Left lung (tissue), 10 donors: Measurements from ENCODE around the gene WNT7B. TPM values are rescaled to one million over a fixed set of nuclear protein-coding genes. Genes with fewer than 3 reads are reported as not detected.

ENCODE experiments used
- ATAC-seq: fragments of 200-7000 bp; cut with Tn5 transposase; one replicate; pipeline ENCODE4 v1.9.1; 2020; ENCODE audit warnings: moderate library complexity
- DNase-seq, 4 donors: peaks; one replicate each; pipeline ENCODE4 v3.0.0-alpha.2; 2013 to 2020
- H3K27ac ChIP-seq, 2 donors: fragments of 200-600 bp; sonication (generic) in 1 of 2; one replicate each; pipeline versions ENCODE4 v1.5.0 to v1.8.0; 2020 to 2021
- H3K27me3 ChIP-seq, 2 donors: fragments of 200-600 bp; sonication (generic) in 1 of 2; one replicate each; pipeline versions ENCODE4 v1.5.0 to v1.8.0; 2020 to 2021
- H3K36me3 ChIP-seq, 2 donors: fragments of 200-600 bp; sonication (generic) in 1 of 2; one replicate each; pipeline versions ENCODE4 v1.5.0 to v1.8.0; 2020 to 2021
- H3K4me1 ChIP-seq, 2 donors: fragments of 200-600 bp; one replicate each; pipeline ENCODE4 v1.8.0; 2021
- H3K4me3 ChIP-seq, 2 donors: fragments of 200-600 bp; sonication (generic) in 1 of 2; one replicate each; pipeline versions ENCODE4 v1.5.0 to v1.8.0; 2020 to 2021; ENCODE audit warnings: mild to moderate bottlenecking in 1 of 2
- H3K9me3 ChIP-seq, 2 donors: fragments of 200-600 bp; sonication (generic) in 1 of 2; one replicate each; pipeline versions ENCODE4 v1.5.0 to v1.8.0; 2020 to 2021
- CTCF ChIP-seq, 2 donors: fragments of 200-600 bp; sonication (generic) in 1 of 2; IDR thresholded peaks; one replicate each; pipeline versions ENCODE4 v1.5.0 to v1.8.0; 2021; ENCODE audit warnings: antibody characterized with exemption in 2 of 2
- intact Hi-C, 2 donors: fragments of 100-400 bp; cut with DNase I; formaldehyde crosslinking; loops; one replicate each; pipeline versions ENCODE4 v1.11.2 to v1.14.2; 2022
- polyA plus RNA-seq, 6 donors: library from polyadenylated mRNA; unstranded; fragments of 120-200 nt; gene quantifications; one replicate each; pipeline ENCODE4 v1.2.1, GENCODE V29; 2013; ENCODE audit not compliant: insufficient read length in 6 of 6
- total RNA-seq, 2 donors: library from RNA; stranded (reverse); fragmentation: NEBNext Ultra II Directional; extraction: Animal tissue kit (Norgen Biotek cat#: 25700); gene quantifications; one replicate each; pipeline ENCODE4 v1.2.1, GENCODE V29; 2021
- donor health status: DM: no; HTN: yes; CAD: no.
- donor health status: DM: no; HTN: no; CAD: no.

Gene WNT7B
- total and polyA plus RNA-seq, 8 donors = 7.2 to 21.7 (median 14.9) TPM

- TF ChIP-seq CTCF (IDR thresholded peaks at IDR 0.05) = no peak
Measured at GRCh38 chr22:45980761-45981160, 3.8 kb upstream of the WNT7B start.

GRCh38 chr22:45980268-45980570 lies 3.3 kb upstream of the WNT7B start:
- no peak for DNase-seq
- H3K36me3 ChIP-seq = no peaks in the 10 kb centered on the region
- no peak overlapping the region for H3K27ac ChIP-seq
- peaks cover 0 to 3% of the 10 kb centered on the region in 2 donors for H3K9me3 ChIP-seq
- no peak for ATAC-seq
- H3K27me3 ChIP-seq = peaks cover 25 to 37% of the 10 kb centered on the region in 2 donors
- H3K4me3 ChIP-seq = no peak overlapping the region
- TF ChIP-seq CTCF (IDR thresholded peaks at IDR 0.05) = no peak
- intact Hi-C loops = no loop called here
- peaks cover 9 to 33% of the 10 kb centered on the region in 2 donors for H3K4me1 ChIP-seq

More at GRCh38 chr22:45980761-45981160, 3.8 kb upstream of the WNT7B start:
- ATAC-seq = no peak
- Histone ChIP-seq H3K27me3 (peaks cover 20 to 31% of the 10 kb centered on the region in 2 donors), H3K36me3 (no peaks in the 10 kb centered on the region), H3K4me3 (no peak overlapping the region), H3K4me1 (peaks cover 9 to 33% of the 10 kb centered on the region in 2 donors), H3K9me3 (peaks cover 0 to 3% of the 10 kb centered on the region in 2 donors), H3K27ac (no peak overlapping the region)
- intact Hi-C loops = no loop called here
- DNase-seq = no peak

GRCh38 chr22:45978275-45978713 lies 1.3 kb upstream of the WNT7B start:
- Histone ChIP-seq H3K27ac (no peak overlapping the region), H3K4me3 (peak overlapping the region; percentile 50 to 55), H3K27me3 (peaks cover 41 to 56% of the 10 kb centered on the region in 2 donors), H3K4me1 (peaks cover 9 to 40% of the 10 kb centered on the region in 2 donors), H3K36me3 (no peaks in the 10 kb centered on the region), H3K9me3 (no peaks in the 10 kb centered on the region)
- no peak for ATAC-seq
- no peak for TF ChIP-seq CTCF (IDR thresholded peaks at IDR 0.05)
- DNase-seq = no peak
- intact Hi-C loops = no loop called here

GRCh38 chr22:45977551-45978274 lies 751 bp upstream of the WNT7B start:
- Histone ChIP-seq H3K27ac (no peak overlapping the region), H3K9me3 (no peaks in the 10 kb centered on the region), H3K4me3 (no peak overlapping the region), H3K4me1 (peaks cover 9 to 40% of the 10 kb centered on the region in 2 donors), H3K36me3 (no peaks in the 10 kb centered on the region), H3K27me3 (peaks cover 47 to 62% of the 10 kb centered on the region in 2 donors)
- peak; percentile 9 for ATAC-seq
- TF ChIP-seq CTCF (IDR thresholded peaks at IDR 0.05) = no peak
- DNase-seq = peak in 1 of 4 donors; percentile 74
- intact Hi-C loops = no loop called here

GRCh38 chr22:45976254-45977002 lies 534 bp downstream of the WNT7B start:
- Histone ChIP-seq H3K4me3 (peak overlapping the region; percentile 33 to 40), H3K27me3 (peaks cover 59 to 74% of the 10 kb centered on the region in 2 donors), H3K9me3 (no peaks in the 10 kb centered on the region), H3K4me1 (peaks cover 12 to 51% of the 10 kb centered on the region in 2 donors), H3K27ac (peak overlapping the region in 1 of 2 donors; percentile 33), H3K36me3 (no peaks in the 10 kb centered on the region)
- TF ChIP-seq CTCF (IDR thresholded peaks at IDR 0.05) = no peak
- ATAC-seq (no peak), DNase-seq (peak in 2 of 4 donors; percentile 33 to 77)
- intact Hi-C loops = no loop called here
